ENCODE measurements around the gene TTBK2.

- TF ChIP-seq POLR2A (IDR thresholded peaks at IDR 0.05) (no peak), CTCF (IDR thresholded peaks at IDR 0.05) (no peak)
Measured at GRCh38 chr15:42848846-42849245, 71.7 kb downstream of the TTBK2 start.
